ENCODE data around the gene NMNAT2. TPM values are rescaled to one million over a fixed set of nuclear protein-coding genes. Genes with fewer than 3 reads are reported as not detected.

NMNAT2 gene
- total RNA-seq, 3 donors from 2014 or later, result 0.29 to 2.4 (median 1.6) TPM

DNA sequence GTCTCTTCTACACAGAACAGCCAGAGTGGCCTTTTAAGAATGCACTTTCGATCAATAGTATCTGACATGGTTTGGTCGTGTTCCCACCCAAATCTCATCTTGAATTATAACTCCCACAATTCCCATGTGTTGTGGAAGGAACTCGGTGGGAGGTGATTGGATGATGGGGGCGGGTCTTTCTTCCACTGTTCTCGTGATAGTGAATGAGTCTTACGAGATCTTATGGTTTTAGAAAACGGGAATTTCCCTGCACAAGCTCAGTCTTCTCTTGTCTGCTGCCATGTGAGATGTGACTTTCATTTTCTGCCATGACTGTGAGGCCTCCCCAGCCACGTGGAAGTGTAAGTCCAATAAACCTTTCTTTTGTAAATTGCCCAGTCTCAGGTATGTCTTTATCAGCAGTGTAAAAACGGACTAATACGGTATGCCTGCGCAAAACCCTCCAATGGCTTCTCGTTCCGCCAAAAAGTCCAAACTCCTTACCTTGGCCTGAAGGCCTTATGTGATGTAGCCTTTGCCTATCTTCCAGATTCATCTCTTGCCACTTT lies 31.1 kb upstream of the NMNAT2 start:
- Histone ChIP-seq H3K27me3 (no peaks in the 10 kb centered on the region), H3K4me3 (no peak overlapping the region), H3K9me3 (no peaks in the 10 kb centered on the region), H3K4me1 (no peaks in the 10 kb centered on the region), H3K27ac (no peak overlapping the region), H3K36me3 (no peaks in the 10 kb centered on the region)
- intact Hi-C loops (cut with DNase I; ENCODE audit: low total_unique reads), result no loop called here
- TF ChIP-seq POLR2AphosphoS5 (IDR thresholded peaks at IDR 0.05) (no peak), CTCF (IDR thresholded peaks at IDR 0.05) (no peak)
- DNase-seq (ENCODE audit: low spot score in 2 of 2), result no peak

DNA sequence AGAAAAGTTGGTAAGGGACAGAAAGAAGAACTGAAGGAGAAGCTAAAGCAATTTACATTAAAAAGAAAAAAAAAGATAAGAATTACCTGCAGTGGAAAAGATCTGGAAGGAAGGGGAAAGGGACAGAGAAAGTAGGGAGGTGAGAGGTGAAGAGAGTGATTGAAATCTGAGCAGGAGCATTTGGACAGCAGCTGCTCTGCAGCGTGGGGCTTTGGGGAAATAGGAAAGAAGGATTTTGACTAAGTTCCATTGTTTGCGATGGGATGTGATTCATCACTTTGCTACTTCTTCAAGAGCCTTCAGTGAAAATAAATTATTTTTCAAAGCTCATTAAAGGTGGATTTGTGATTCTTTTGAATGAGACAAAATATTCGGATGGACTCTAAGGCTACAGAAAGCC lies 26.1 kb upstream of the NMNAT2 start:
- Histone ChIP-seq H3K4me1 (no peaks in the 10 kb centered on the region), H3K36me3 (no peaks in the 10 kb centered on the region), H3K4me3 (no peak overlapping the region), H3K27ac (no peak overlapping the region), H3K27me3 (no peaks in the 10 kb centered on the region), H3K9me3 (no peaks in the 10 kb centered on the region)
- intact Hi-C loops (cut with DNase I; ENCODE audit: low total_unique reads), result no loop called here
- no peak for TF ChIP-seq POLR2AphosphoS5 (IDR thresholded peaks at IDR 0.05)
- no peak for TF ChIP-seq CTCF (IDR thresholded peaks at IDR 0.05)
- TF ChIP-seq POLR2A (IDR thresholded peaks at IDR 0.05), result no peak
- no peak for DNase-seq (ENCODE audit: low spot score in 2 of 2)

GRCh38 chr1:183443466-183443865 lies 25.3 kb upstream of the NMNAT2 start:
- intact Hi-C loops (cut with DNase I; ENCODE audit: low total_unique reads), result no loop called here
- Histone ChIP-seq H3K4me1 (no peaks in the 10 kb centered on the region), H3K36me3 (no peaks in the 10 kb centered on the region), H3K27me3 (no peaks in the 10 kb centered on the region), H3K27ac (no peak overlapping the region), H3K4me3 (no peak overlapping the region), H3K9me3 (no peaks in the 10 kb centered on the region)
- no peak for TF ChIP-seq CTCF (IDR thresholded peaks at IDR 0.05)
- TF ChIP-seq POLR2AphosphoS5 (IDR thresholded peaks at IDR 0.05), result no peak
- no peak for TF ChIP-seq POLR2A (IDR thresholded peaks at IDR 0.05)
- no peak for DNase-seq (ENCODE audit: low spot score in 2 of 2)

DNA sequence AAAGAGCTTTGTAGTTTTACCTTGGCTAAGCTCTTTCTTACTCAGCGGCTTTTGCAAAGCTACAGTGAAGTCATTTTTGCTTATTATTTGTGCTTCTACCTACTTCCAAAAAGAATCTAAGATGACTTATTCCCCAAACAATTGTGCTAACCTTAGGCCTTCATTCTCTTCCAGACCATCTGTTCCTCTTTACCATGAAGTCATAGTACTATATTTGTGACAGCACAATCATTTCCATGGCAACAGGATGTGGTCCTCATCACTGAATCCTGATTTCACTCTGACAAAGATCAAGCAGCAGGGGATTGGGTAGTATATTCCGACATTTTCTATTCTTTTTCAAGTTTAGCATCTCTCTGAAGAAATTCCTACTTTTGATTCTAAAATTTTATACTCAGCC lies 24.8 kb upstream of the NMNAT2 start:
- Histone ChIP-seq H3K9me3 (no peaks in the 10 kb centered on the region), H3K4me1 (no peaks in the 10 kb centered on the region), H3K36me3 (no peaks in the 10 kb centered on the region), H3K4me3 (no peak overlapping the region), H3K27me3 (no peaks in the 10 kb centered on the region), H3K27ac (no peak overlapping the region)
- no peak for DNase-seq (ENCODE audit: low spot score in 2 of 2)
- intact Hi-C loops (cut with DNase I; ENCODE audit: low total_unique reads), result no loop called here
- TF ChIP-seq POLR2A (IDR thresholded peaks at IDR 0.05) (no peak), CTCF (IDR thresholded peaks at IDR 0.05) (no peak), POLR2AphosphoS5 (IDR thresholded peaks at IDR 0.05) (no peak)

DNA sequence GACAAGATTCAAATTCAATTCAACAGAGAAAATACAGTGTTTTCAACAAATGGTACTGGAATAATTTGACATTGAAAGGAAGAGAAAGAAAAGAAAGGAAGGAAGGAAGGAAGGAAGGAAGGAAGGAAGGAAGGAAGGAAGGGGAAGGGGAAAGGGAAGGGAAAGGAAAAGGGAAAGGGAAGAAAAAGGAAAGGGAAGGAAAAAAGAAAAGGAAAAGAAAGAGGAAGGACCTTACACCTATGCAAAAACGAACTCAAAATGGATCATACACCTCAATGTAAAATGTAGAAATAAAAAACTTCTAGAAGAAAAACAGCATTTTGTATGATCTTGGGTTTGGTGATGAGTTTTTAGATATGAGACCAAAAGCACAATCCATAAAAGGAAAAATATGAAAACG lies 19.9 kb upstream of the NMNAT2 start:
- Histone ChIP-seq H3K36me3 (no peaks in the 10 kb centered on the region), H3K4me1 (no peaks in the 10 kb centered on the region), H3K27me3 (no peaks in the 10 kb centered on the region), H3K4me3 (no peak overlapping the region), H3K9me3 (no peaks in the 10 kb centered on the region), H3K27ac (no peak overlapping the region)
- DNase-seq (ENCODE audit: low spot score in 2 of 2), result no peak
- TF ChIP-seq CTCF (IDR thresholded peaks at IDR 0.05), result no peak
- no peak for TF ChIP-seq POLR2AphosphoS5 (IDR thresholded peaks at IDR 0.05)
- TF ChIP-seq POLR2A (IDR thresholded peaks at IDR 0.05), result no peak
- intact Hi-C loops (cut with DNase I; ENCODE audit: low total_unique reads), result no loop called here
